HepG2 (cell line): ENCODE measurements around the gene KMT2B. TPM values are rescaled to one million over a fixed set of nuclear protein-coding genes. Genes with fewer than 3 reads are reported as not detected.

ENCODE experiments used
- BHLHE40 ChIP-seq: IDR thresholded peaks from 2 replicates; pipeline ENCODE4 v1.6.1; 2011; ENCODE audit warnings: low read length, improper control_type of control experiment
- CTCF ChIP-seq: sonication (generic); formaldehyde crosslinking; IDR thresholded peaks from 2 replicates; pipeline ENCODE4 v1.5.0; 2020; ENCODE audit warnings: mild to moderate bottlenecking, missing genetic modification reagents, moderate library complexity
- FOXP4 ChIP-seq: sonication (generic); formaldehyde crosslinking; IDR thresholded peaks from 2 replicates; pipeline ENCODE4 v1.4.0; 2020; ENCODE audit warnings: missing genetic modification reagents
- GMEB1 ChIP-seq: sonication (generic); formaldehyde crosslinking; IDR thresholded peaks from 2 replicates; pipeline ENCODE4 v1.5.1; 2020; ENCODE audit warnings: missing genetic modification reagents, mild to moderate bottlenecking, borderline replicate concordance
- JARID2 ChIP-seq: sonication (generic); formaldehyde crosslinking; IDR thresholded peaks from 2 replicates; pipeline ENCODE4 v1.8.1; 2023; ENCODE audit warnings: missing genetic modification reagents, inconsistent platforms; ENCODE audit not compliant: insufficient replicate concordance
- LRRFIP1 ChIP-seq: sonication (generic); formaldehyde crosslinking; conservative IDR thresholded peaks from 2 replicates; pipeline ENCODE4 v1.4.0; 2020; ENCODE audit warnings: missing genetic modification reagents
- NFKB2 ChIP-seq: sonication (generic); formaldehyde crosslinking; IDR thresholded peaks from 2 replicates; pipeline ENCODE4 v1.4.0; 2020; ENCODE audit warnings: missing genetic modification reagents, borderline replicate concordance
- SAFB2 ChIP-seq: sonication (generic); formaldehyde crosslinking; IDR thresholded peaks from 2 replicates; pipeline ENCODE4 v1.5.1; 2020; ENCODE audit warnings: missing genetic modification reagents, low read depth, mild to moderate bottlenecking, borderline replicate concordance
- XRCC5 ChIP-seq: fragments of 200-400 bp; formaldehyde crosslinking; optimal IDR thresholded peaks from 2 replicates; pipeline ENCODE3; 2017; ENCODE audit warnings: mild to moderate bottlenecking, low read length
- ZBTB26 ChIP-seq: IDR thresholded peaks from 2 replicates; pipeline ENCODE4 v1.6.1; 2016; ENCODE audit warnings: missing compliant biosample characterization, missing genetic modification reagents, borderline replicate concordance
- ZFYVE20 ChIP-seq: sonication (generic); formaldehyde crosslinking; IDR thresholded peaks from 2 replicates; pipeline ENCODE4 v1.8.0; 2023; ENCODE audit warnings: low read depth, mild to moderate bottlenecking, moderate library complexity, missing genetic modification reagents, borderline replicate concordance
- ZNF460 ChIP-seq: sonication (generic); formaldehyde crosslinking; IDR thresholded peaks from 2 replicates; pipeline ENCODE4 v1.5.1; 2020; ENCODE audit warnings: missing genetic modification reagents, mild to moderate bottlenecking, borderline replicate concordance
- ZNF598 ChIP-seq: sonication (generic); formaldehyde crosslinking; IDR thresholded peaks from 2 replicates; pipeline ENCODE4 v1.5.1; 2020; ENCODE audit warnings: mild to moderate bottlenecking, missing genetic modification reagents, borderline replicate concordance
- ZNF615 ChIP-seq: sonication (generic); formaldehyde crosslinking; IDR thresholded peaks from 2 replicates; pipeline ENCODE4 v1.5.0; 2020; ENCODE audit warnings: mild to moderate bottlenecking, missing genetic modification reagents, borderline replicate concordance
- ZNF776 ChIP-seq: sonication (generic); formaldehyde crosslinking; IDR thresholded peaks from 2 replicates; pipeline ENCODE4 v1.4.0; 2020; ENCODE audit warnings: mild to moderate bottlenecking, missing genetic modification reagents
- ZNF800 ChIP-seq: sonication (generic); formaldehyde crosslinking; IDR thresholded peaks from 2 replicates; pipeline ENCODE4 v1.4.0; 2020; ENCODE audit warnings: missing genetic modification reagents
- polyA plus RNA-seq, 8 experiments: library from polyadenylated mRNA; depleted of rRNA in 3 of 8; stranded (reverse) in 7 of 8; unstranded in 1 of 8; fragments of >200 nt; fragmentation: Illumina TruSeq in 4 of 8; extraction: Trizol in 4 of 8; gene quantifications; 2 replicates each; pipeline versions ENCODE4 v1.2.1 to v1.2.3, GENCODE V29; 2011 to 2016; ENCODE audit warnings: low read depth in 4 of 8, missing spikeins in 1 of 8, mixed read lengths in 1 of 8; ENCODE audit not compliant: insufficient read depth in 1 of 8
- total RNA-seq, 5 experiments: library from RNA; depleted of rRNA; stranded (reverse); fragments of >200 nt; fragmentation: Illumina TruSeq; extraction: Trizol; gene quantifications; 2 replicates each; pipeline ENCODE4 v1.2.3, GENCODE V29; 2016; ENCODE audit warnings: low read depth in 1 of 5

Gene KMT2B
- total and polyA plus RNA-seq, 2 of the 13 experiments (the other 11 are each of a cell fraction or from before 2014, with no cell fraction given), result 6.2 to 16.9 TPM

GRCh38 chr19:35715981-35716800, 1.6 kb upstream of the KMT2B start (continued):
- TF ChIP-seq FOXP4 (CRISPR knock-in tag) (no peak), ZNF598 (CRISPR knock-in tag) (no peak), CTCF (CRISPR knock-in tag) (no peak), ZFYVE20 (no peak), ZNF776 (CRISPR knock-in tag) (no peak; the same call in none of the 2 replicates), ZNF460 (CRISPR knock-in tag) (no peak), SAFB2 (CRISPR knock-in tag) (no peak), ZNF800 (CRISPR knock-in tag) (peak; percentile 74; the same call in 1 of the 2 replicates), GMEB1 (no peak), ZBTB26 (0 out of 2 replicates have a peak, but pooled peaks have one; percentile 11), ZNF615 (0 out of 2 replicates have a peak, but pooled peaks have one; percentile 59), LRRFIP1 (CRISPR knock-in tag) (no peak; the same call in 1 of the 2 replicates), XRCC5 (no peak), NFKB2 (CRISPR knock-in tag) (no peak), JARID2 (CRISPR knock-in tag) (peak; percentile 62), BHLHE40 (no peak)
